Ammon's horn (tissue), 1 donor: ENCODE measurements around the gene ATP11C.

ENCODE experiments used
- DNase-seq: peaks from one replicate; pipeline ENCODE4 v3.0.0-alpha.2; 2016; ENCODE audit warnings: low spot score

ATP11C gene

DNA sequence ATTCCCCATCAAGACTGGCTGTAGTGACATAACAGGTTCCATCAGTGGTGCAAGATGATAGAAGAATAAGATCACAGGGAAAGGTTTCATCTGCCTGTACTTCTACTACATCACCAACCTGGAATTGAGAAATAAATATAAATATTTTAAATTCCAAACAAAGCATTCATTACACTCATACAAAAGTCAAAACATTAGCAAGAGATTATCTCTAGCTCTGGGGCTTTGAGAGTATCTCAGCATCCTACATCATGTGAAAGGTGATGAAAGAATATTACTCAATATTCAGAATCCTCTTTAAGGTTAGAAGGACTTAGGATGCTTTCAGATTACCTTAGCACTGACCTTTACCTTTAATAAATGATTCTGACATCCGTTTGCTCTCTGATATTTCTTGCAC lies 128.4 kb downstream of the ATP11C start:
- DNase-seq = no peak

DNA sequence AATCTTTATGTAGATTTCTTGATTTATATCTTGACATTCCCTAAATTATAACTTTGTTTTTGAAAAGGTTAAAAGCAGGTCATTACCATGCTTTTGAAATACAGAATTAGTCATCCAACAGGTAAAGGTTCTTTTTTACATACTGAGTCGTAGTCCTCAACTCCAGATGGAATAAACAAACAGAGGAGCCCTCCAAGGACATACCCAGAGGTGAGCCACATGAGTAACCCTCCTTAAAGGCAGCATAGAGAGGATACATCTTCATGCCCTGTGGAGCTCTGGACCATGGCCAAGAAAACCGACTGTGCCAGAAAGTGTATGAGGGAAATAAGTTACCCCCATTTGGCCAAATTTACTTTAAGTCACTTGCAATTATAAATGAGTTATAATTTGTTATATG lies 129.6 kb downstream of the ATP11C start:
- DNase-seq = no peak

DNA sequence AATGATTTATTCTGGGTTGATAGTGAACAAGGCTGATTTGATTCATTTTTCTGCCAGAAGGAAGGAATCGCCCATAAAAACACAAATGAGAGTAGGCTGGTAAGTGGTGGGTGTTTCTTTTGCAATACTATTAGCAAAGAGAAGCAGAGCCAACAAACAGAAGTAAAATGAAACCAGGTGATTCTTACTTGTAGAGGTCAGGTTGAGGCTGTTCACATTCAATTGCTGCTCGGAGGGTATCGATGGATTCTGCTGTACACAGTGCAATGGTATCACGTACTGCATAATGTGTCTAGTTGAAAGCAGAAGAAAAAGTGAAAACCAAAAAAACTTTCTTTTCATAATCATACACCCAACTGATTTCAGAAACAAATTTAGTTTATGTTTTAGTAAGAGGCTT lies 130.8 kb downstream of the ATP11C start:
- DNase-seq = no peak

DNA sequence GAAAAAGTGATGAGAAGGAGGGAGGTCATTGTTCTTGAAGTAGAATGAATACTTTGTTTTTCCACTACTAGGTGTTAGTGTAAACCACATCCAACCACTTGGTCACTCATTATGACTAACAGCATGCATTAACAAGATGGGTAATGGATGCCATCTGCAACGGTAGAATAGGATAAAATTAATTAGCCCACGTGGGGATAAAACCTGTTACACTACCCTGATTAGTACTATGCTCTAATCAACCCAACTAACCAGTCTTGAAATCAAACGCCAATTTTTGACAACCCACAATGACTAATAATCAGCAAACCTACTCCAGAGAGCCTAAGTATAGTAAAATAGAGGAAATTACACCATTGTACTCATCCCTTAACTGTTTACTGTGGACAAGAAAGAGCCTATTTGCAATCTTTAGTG lies 131.4 kb downstream of the ATP11C start:
- DNase-seq = no peak

- DNase-seq = no peak
Measured at GRCh38 chrX:139798701-139799100, 134.2 kb downstream of the ATP11C start.

DNA sequence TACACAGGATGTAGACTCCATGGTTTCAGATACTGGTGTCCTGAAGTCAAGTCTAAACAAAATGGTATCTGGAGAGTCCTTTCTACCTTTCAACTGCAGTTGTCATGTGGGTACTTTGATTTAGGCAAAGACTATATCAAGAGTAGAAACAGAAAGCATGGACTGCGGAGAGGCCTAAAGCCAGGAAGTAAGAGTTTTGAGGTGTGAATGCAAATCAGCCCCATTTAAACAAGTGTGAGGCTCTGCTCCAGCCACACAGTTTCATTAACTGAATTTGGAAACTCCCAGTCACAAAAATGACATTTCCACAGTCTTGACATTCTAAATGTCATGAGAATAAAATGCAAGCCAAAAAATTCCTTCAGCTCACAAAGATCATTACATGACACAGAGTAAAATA lies 137.7 kb downstream of the ATP11C start:
- no peak for DNase-seq

GRCh38 chrX:139787601-139788000 lies 145.3 kb downstream of the ATP11C start:
- no peak for DNase-seq

GRCh38 chrX:139784807-139785206 lies 148.0 kb downstream of the ATP11C start:
- DNase-seq = no peak

DNA sequence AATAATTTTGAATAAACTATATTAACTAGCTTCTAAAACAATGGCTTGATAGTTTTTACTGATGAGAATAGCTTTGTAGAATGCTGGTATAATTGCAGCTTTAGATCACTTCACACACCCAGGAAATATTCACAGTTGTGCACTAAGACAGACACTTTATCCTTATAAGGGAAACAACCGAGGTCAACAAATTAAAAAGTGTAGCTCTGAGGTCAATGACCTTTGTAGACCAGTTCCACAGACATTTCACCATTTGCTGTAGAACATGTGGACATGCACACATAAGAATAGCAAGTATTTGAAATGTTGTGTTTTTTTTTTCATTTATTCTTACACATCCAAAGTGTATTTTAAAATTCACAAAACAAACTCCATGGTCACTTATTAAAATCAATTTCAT lies 148.9 kb downstream of the ATP11C start:
- DNase-seq = no peak

DNA sequence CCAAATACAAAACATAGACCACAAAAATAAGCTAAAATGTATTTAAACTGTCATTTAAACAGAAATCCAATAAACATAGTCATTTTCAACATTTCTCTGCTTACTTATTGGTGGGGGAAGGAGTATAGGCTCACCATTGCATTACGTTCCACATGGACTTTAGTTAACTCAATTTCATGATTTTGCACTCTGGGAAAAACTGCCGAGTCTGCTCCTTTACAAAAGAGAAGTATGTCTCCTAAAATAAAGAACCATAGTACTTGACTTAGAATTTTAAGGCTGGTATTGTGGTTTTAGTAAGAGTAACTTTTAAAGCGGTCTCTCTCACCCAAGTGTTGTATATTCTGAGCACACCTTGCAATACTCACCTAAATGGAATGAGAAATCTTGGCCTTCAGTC lies 149.8 kb downstream of the ATP11C start:
- DNase-seq = no peak

DNA sequence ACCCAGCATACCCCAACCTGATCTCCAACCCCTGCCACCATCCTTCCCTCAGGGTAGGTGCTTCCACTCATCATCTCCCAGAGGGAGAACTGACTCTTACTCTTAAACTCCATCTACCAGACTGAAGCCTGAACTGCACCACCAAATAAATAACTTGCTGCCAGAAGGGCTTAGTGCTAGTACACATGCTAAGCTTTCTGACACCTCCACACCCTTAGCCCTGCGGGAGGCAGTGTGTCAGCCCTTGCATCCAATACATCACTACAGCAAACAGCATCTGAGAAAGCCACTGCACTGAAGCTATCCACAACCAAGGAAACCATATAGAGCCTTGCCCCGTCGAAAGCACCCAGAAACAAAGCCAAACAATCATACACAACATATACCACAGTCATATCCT lies 156.3 kb downstream of the ATP11C start:
- no peak for DNase-seq

- DNase-seq = no peak
Measured at GRCh38 chrX:139770366-139770765, 162.5 kb downstream of the ATP11C start.

GRCh38 chrX:139766545-139766983 lies 166.3 kb downstream of the ATP11C start:
- DNase-seq = no peak

DNA sequence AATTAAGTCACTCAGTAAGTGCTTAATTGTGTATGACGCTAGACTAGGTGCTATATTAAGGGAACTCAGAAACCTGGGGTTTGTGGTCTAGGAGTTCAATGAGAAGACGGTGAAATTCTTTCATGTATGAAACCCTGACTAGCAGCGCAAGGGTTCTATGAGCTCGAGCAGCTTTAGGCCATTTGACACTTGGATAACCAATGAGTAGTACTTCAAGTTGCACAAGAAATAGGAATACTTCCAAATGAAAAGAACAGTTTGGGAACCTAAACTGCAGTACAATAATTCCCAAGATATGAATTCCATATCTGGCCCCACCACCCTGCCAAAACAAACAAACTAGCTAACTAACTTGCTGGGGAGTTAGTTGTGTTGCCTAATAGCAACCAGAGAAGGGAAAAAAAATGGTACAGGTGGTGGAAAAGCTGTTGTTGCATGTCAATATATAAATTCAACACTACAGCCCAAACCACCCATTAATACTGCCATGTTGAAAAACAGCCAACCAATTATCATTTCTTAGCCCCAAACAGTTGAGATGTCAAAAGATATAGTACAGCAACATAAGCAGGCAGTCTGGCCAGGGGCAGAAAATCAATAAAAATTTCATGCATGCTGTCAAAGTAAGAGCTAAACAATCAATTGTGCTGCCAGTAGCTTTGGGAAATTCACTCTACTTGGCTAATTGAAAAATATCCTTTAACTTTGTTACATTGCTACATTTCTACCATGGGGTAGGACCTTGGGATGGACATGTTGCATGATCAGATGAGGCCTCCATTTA lies 170.3 kb downstream of the ATP11C start:
- DNase-seq = no peak

DNA sequence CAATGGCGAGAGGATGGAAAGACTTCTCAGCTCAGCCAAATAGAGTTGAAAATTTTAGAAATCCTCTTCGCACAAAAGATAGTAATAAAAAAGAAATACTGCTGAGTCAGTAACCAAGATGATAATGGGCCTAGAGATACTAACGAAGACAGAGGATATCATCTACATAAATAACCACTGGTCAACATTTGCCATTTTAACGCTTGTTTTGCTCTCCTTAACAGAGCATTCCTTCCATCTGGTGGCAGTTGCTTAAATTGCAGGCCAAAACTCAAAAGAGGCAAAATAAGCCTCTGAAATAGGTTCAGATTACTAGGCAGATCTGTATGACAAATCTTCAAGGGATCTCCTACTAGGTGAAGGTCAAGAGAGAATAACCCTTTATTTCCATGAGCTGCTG lies 173.2 kb downstream of the ATP11C start:
- peak; percentile 6 for DNase-seq

DNA sequence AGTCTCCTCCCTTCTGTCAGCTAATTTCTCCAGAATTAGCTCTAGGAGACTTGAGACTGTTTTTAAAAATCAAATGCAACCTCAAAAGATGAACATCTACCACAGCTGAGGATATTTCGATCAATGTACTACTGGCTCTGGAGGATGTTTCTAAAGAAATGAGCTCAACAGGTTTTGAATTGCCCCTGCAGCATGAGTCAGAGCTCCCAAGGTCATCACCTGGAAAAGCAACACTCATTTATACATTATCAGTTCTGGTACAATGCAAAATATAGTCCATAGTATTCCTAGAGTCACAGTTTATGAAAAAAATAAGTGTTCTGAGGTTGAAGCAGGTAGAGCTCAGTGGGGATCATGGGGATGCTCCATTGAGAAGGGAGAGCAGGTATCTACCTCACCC lies 174.0 kb downstream of the ATP11C start:
- DNase-seq = no peak

GRCh38 chrX:139758250-139758649 lies 174.6 kb downstream of the ATP11C start:
- DNase-seq = no peak

DNA sequence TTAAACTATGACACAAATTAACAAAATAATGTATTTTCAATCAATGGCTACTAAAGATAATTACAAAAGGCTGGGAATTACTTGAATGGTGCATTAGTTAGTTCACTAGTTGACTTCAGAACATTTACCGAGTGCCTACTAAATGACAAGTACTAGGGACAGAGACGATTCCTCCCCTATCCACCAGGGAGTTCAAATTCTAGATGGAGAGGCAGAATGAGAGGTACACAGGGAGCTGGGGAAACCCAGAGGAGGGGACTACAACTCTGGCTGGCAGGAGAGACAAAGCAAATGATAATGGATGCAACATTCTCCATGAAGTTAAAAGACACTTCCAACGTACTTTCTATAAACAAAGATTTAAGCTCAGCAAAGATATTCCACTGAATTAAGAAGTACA lies 181.8 kb downstream of the ATP11C start:
- no peak for DNase-seq

DNA sequence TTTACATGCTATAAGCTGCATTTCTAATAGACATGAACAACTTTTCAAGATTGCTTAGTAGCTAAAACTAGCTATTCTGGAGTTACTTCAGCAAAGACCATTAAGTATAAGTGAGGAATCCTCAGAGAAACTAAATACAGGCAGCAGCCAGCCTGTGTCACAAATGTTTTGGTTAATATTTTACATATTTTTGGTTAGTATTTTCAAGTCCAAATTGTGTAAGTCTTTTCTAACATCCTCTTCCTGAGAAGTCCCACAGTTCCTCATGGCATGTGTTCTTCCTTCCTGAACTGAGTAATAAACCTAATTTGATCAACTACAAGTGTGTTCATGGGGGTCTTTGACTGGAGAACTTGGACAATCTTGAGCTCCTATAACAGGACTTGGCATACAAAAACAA lies 182.5 kb downstream of the ATP11C start:
- no peak for DNase-seq

DNA sequence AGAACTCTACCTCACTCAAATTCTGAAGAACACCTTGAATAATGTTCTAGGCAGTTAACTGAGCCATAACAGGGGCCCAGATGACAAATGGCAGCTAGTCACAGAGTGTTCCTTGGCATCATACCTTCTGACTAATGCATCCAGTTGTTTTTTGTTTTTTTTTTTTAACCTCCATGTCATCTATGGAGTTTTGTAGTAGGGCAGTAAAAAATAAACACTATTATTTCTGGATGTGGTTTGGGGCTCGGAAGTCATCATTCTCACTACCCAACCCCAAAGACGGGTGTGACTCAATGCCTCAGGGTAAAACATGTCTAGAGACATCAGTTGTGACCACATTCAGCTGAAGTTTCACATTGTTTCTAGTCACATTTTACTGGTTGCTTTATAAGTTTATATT lies 193.7 kb downstream of the ATP11C start:
- DNase-seq = no peak

- DNase-seq = no peak
Measured at GRCh38 chrX:139738581-139738980, 194.3 kb downstream of the ATP11C start.

GRCh38 chrX:139736151-139736550 lies 196.7 kb downstream of the ATP11C start:
- no peak for DNase-seq

- no peak for DNase-seq
Measured at GRCh38 chrX:139734996-139735395, 197.9 kb downstream of the ATP11C start.

GRCh38 chrX:139725720-139726119 lies 207.1 kb downstream of the ATP11C start:
- no peak for DNase-seq
